CD4-positive, alpha-beta T cell treated with Interleukin-12 subunit alpha and Interleukin-12 subunit beta, for 1 hour (primary cell): ENCODE data around the gene C11orf21.

Experiments
- DNase-seq: peaks from one replicate; pipeline ENCODE4 v3.0.0-alpha.2; 2020

Gene C11orf21

DNA sequence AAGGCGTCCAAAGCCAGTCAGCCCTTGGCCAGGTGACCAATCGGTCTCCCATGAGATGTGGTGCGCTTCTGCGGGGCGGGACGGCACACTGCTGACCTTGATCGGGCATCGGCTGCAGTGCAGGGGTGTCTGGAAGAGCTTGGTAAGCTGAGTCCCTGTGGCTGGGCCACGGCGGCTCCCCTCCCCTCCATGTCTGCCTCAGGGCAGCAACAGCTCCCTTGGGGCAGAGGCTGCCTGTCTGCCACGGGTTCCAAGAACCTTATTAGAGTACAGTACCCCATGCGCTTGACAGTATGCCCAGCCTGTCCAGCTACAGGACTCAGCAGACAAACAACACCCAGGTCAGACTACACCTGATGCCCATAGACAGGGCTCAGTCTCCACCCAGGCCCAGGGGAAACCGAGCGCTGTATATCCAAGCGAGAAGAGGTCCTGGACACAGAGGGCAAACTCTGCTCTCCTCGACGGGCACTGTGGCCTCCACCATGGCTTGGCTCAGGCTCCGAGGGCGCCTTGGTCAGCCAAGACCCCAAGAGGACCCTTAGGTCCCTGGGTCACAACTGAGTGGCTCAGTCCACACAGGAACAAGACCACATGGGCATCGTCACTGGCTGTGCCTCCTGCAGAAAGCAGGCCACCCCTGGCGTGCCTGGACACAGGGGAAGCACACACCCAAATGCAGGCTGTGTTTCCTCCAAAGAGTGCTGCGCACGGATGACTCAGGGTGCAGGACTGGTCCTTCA lies 19.0 kb upstream of the C11orf21 start:
- DNase-seq: no peak

DNA sequence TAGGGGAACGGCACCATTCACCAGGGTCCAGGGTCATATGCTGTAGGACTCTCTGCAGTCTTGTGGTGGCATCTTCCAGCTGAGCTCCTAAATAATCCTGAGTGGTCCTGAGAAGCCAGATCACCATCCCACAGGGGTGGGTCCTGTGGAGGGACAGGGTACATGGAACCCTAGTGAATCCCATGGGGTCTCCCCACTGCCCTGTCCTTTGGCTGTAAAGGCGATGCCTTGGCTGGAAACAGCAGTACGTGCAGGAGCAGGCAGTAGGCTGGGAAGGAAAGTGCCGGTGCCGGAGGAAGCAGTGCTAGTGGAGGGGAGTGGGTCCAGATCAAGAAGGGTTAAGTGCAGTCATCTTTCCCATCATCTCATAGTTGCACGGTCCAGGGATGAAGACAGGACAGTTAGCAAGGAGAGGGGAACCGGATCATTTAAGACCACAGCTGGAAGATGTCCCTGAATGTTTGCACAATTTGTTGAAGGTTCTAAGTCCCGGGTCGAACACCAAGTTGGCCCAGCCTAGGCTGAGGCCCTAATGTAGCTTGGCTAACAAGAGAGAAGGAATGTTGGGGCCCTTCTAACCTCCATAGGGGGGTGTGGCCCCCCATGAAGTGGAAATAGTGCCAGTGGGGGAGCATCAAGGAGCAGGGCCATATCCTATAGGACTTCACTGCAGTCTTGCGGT lies 18.2 kb upstream of the C11orf21 start:
- DNase-seq: no peak

DNA sequence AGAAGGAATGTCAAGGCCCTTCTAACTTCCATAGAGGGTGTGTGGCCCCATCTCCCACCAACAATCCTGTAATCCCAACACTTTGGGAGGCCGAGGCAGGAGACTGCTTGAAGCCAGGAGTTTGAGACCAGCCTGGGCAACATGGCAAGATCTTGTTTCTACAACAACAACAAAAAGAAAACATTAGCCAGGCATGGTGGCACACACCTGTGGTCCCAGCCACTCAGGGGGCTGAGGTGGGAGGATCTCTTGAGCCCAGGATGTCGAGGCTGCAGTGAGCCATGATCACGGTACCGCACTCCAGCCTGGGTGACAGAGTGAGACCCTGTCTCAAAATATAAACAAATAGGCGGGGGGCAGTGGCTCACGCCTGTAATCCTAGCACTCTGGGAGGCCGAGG lies 17.0 kb upstream of the C11orf21 start:
- DNase-seq: no peak

DNA sequence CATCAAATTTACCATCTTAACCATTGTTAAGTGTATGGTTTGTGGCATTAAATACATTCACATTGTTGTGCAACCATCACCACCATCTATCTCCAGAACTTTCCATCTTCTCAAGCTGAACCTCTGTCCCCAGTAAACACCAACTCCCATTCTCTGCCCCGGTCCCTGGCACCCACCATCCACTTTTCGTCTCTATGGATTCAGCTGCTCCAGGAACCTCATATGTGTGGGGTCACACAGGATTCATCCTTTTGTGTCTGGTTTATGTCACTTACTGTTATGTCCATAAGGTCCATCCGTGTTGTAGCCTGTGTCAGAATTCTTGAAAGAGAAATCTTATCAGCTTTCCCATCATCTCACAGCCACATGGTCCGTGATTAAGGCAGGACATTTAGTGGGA lies 16.4 kb upstream of the C11orf21 start:
- DNase-seq: no peak

DNA sequence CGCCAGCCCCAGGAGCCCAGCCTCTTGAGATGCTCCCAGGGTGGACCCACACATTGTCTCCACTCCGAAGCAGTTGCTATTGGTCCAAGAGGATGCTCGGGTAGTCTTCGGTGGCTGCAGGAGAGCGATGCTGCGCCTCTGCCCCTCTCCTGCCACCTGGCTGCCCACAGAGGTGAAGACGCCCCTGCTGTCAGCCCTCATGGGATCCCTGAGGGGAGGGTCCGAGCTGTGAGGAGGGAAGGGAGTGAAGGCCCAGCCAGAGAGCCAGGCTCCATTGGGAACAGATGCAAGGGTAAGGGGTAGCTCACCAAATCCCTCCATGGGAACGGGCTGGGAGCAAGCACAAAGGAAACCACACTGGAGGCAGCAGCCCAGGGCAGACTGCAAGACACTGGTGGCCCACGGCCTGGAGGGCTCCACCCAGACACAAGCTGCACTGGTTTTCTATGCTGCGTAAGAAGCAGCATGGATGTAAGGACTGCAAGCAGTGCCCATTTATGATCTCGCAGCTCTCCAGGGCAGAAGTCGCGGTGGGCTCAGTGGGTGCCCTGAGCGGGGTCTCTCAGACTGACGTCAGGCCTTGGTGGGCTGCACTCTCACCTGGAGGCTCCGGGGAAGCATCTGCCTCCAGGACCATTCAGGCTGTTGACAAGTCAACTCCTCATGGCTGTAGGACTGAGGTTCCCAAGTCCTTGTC lies 15.8 kb upstream of the C11orf21 start:
- DNase-seq: no peak

DNA sequence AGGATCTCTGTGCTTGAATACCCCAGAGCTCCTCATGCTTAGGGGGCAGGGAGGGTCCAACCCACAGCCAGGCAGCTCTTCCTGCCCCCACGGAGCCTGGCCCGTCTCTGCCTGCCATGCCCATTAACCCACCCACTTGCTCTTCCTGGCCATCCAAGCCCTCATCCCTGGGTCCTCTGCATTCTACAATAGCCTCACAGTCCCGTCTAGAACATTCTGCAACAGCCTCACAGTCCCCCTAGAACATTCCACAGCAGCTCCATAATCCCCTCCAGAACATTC lies 15.2 kb upstream of the C11orf21 start:
- DNase-seq: no peak

DNA sequence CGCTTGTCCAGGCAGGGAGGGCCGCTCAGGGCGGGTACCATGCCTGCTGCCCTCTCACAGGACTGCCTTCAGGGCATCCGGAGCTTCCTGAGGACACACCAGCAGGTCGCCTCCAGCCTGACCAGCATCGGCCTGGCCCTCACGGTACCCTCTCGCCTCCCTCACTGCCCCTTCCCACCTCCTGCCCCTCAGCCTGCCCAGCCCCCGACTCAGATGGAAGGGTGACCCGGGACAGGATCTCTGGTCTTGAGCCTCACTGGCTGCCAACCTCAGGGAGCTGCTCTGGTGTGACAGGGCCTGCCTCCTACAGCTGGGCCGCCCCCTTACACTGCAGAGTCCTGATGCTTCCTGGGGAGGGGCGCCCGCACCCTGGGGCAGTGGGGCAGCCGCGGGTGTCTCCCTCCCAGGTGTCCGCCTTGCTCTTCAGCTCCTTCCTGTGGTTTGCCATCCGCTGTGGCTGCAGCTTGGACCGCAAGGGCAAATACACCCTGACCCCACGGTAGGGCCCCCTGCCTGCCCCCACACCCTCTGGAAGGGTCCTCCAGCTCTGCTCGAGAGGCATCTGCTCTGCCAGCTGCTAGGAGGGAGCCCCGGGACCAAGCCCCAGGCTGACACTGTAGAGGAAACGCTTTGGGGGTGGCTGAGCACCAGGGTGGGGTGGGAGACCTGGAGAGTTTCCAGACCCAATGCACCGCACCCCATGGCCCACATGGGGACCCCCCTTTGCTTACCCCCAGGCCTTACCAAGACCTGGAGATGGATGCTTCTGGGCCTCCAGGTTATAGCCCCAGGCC lies 14.6 kb upstream of the C11orf21 start:
- no peak for DNase-seq

DNA sequence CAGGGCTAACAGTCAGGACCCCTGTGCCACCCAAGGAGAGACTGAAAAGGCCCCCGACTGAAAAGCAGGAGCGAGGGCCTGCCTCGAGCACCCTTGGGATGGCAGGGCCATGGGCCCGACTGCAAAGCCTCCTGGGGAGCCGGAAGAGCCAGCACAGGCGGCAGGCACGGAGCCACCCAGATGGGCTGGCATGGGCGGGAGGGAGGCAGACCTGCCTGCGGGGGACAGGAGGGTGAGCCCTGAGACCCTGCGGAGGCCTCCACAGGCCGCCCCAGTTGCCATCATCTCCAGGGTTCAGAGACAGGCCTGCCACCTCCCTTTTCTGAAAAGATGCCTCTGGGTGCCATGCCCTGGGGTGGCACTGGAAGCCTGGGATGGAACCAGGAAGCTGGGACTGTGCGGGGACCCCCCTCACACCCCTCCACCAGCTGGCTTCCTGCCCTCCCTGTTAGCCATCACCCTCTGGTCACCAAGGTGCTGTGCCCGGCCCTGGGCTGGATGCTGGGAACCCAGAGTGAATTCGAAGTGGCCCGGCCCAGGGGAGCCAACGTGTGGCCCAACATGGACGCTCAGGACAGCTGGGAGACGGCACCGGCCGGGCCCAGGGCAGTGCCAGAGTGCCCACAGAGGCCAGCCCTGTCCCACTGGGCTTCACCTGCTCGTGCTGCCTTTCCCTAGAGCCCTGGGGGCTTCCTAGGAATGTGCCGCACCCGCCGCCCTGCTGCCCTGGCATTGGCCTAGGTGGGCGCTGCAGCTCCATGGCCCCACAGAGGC lies 13.9 kb upstream of the C11orf21 start:
- no peak for DNase-seq

DNA sequence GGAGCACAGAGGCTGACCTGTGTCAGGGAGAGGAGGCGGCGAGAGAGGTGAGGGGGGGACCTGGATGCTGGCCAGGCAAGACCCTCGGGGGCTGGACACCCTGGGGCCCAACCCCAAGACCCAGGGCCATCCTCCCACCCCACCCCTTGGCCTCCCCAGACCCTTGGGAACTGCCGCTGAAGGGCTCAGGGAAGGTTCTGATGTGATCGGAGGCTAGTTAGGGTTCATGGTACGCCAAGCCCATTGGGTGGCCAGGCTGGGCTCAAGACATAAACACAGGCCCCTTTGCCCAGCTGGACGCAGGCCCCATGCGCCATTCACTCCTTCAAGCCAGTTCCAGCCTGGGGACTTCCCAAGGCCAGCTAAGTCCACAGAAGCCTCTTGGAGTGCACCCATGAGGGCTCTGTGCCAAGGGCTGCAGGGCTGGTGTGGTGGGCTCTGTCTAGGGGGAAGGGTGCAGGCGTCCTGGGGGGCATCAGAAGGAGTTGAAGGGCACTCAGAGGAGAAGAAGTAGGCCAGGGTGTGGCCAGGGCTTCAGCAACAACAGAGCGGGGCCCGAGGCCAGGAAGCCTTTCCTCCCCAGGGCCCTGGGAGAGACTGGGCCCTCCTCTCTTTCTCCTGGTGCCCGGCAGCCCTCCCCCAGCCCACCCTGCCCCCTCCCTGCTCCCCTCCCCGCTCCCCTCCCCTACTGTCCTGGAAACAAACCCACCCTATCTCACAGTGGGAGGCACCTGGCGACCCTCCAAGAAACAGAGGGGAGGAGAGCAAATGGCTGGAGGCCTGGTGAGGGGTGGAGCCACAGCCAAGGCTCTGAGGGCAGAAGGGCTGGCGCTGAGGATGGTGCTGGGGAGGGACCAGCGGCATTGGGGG lies 13.0 kb upstream of the C11orf21 start:
- no peak for DNase-seq

DNA sequence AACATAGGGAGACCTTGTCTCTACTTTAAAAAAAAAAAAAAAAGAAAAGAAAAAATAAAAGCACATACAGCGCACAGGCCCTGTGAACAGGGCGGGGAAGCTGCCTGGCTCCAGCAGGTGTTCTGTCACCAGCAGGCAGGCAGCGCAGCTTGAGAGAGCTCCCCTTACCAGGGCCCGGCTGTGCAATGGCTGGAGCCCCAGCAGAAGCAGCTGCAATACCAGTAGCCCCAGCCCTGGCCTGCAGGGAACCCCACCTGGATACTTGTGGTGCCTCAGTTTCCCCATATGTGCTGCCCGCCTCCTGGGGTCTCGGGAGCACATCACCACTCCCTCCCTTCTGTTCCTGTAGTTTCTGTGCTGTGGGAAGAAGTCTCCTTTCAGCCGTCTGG lies 12.4 kb upstream of the C11orf21 start:
- DNase-seq: no peak

DNA sequence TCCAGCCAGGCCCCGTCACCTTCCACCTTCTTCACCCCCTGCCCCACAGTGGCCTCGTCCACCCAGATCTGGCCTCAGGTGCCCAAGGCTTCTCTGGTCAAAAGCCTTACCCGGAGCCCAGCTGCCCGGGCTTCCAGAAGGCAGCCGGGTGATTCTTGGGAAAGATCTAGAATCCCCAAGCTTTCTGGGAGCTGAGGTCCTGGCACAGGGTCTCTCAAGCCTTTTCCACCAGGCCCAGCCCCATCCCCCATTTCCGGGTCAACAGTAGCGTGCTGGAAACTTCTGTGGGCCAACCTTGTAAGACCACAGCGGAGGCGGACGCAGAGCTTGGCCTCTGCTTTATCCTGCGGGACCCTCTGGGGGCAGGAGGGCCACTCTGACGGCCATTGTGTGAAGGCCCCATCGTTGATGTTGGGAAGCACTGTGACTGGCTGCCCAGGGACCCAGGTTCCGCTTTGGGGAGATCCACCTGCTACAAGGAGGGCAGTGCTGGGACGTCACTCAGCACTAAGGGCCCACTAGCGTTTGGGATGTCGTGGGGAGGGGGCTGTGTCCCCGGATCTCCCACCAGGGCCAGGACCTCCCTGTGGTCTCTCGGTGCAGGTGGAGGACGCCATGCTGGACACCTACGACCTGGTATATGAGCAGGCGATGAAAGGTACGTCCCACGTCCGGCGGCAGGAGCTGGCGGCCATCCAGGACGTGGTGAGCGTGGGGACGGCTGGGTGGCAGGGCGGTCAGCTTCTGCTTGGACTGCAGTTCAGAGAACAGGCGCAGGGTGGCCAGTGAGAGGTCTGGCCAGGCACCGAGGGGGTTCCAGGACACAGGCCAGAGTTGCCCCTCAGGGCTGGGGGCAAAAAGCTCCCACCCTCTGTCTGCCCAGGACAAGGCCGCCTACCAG lies 11.6 kb upstream of the C11orf21 start:
- no peak for DNase-seq

DNA sequence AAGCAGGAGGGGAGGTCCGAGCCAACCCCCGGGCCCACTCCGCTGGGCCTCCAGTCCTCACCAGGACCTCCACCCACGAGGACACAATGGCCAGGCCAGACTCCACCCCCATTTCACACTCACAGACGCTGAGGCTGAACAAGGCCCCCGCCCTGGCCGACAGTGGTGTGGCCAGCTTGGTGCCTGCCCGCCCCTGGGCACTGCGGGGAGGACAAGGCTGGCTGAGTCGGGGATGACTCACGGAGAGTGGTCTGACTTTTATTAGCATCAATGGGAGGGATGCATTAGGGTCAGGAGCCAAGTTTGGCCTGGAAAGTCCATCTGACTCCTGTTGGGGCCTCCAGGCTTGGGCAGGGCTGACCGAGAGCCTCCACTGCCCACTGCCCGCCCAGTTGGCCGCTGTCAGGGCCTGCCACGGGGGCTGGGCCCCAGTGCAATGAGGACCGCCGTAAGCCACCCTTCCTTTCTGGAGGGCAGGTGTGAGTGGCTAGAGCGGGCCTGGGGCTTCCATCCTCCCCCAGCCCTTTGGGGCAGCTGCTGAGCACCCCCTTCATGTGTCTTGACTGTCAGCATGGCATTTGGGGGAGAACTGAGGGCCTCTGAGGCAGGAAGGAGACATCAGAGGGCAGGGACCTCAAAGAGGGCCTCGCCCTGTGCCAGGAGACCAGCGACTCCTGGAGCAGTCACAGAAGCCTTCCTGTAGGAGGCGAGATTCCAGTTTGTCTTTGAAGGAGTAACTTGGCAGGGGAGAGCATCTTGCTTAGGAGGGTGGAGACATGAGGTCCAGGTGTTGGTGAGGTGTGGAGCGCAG lies 10.7 kb upstream of the C11orf21 start:
- DNase-seq: no peak

DNA sequence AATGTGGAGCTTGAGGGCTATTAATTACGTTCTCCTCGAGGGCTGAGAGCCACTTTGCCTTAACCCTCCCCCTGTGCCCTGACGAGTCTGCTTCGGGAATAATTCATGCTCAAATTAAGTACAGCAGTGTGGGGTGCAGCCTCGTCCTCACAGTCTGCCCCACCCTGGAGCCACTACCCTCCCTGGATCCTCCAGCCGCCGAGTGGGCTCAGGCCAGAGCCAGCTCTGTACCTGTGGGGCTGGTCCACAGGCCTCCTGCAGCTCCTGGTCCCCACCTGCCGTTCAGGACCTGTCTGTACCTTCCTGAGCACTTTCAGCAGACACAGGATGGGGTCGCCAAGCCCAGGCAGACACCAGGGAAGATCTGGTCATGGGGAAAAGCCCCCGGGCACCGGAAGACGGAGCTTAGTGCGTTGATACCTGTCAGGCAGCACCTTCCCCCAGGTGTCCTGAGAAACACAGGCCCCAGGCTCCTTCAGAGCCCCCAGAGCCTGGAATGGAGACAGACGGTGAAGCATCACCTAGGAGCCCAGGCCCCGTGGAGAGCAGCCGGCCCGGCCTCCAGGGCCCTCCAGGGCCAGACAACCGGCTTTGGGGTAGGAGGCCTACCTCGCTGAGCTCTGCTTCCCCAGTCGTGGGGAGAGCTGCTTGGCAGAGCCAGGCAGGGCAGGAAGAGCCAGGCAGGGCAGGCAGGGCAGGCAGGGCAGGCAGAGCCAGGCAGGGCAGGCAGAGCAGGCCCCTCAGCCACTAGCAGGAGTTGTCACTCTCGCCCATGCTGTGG lies 9.8 kb upstream of the C11orf21 start:
- DNase-seq: no peak

DNA sequence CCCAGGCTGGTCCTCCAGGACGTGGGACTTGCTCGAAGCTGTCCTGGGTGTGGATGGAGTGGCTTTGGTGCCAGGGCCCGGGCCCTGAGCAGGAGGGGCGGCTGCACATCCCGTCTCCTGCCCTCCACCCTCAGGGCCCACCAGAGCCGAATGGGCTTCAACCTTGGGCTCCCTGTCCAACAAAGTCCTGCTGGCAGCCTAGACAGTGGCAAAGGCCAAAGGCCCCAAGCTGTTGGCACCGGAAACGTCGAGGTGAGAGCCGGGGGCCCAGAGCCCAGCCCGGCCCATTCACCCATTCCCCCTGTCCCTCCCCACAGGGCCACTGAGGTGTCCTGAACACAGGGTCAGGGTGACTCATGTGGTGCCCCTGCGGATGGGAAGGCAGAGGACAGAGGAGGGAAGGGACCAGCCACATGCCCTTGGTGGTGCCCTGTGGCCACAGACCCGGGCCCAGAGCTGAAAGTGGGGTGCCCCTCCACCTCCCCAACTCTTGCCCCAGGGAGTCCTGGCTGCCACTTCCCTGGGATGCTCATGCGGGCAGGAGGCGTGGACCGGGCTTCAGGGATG lies 9.2 kb upstream of the C11orf21 start:
- no peak for DNase-seq

DNA sequence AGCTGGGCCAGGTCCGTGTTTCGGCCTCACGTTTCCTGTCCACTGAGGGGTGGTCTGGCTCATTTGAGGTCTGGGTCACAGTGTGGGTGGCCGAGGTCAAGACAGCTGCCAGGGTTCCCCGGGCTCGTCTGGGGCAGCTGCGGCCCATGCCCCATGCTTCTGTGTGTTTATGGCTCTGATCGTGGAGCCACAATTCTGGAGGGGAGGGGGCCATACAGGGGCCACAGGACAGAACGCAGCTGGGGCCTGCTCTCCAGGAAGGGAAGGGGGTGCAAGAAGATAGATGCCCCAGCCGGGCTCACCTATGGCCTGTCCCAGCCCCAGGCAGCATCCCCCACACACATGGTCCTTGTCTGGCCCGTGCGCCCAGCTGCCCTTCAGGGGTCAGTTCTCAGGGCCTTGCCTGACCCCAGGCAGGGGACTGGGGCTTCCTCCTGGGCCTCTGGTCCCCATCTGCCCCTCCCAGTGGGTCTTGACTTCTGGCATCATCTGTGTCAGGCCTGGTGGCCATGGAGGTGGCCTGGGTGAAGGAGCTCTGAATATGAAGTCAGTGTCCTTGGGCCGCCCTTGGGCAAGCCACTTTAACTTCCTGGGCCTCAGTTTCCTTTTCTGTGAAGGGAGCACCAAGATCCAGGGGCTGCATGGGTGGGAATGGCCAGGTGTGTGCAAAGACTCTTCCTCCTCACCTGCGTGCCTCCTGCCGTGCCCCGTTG lies 8.5 kb upstream of the C11orf21 start:
- no peak for DNase-seq

DNA sequence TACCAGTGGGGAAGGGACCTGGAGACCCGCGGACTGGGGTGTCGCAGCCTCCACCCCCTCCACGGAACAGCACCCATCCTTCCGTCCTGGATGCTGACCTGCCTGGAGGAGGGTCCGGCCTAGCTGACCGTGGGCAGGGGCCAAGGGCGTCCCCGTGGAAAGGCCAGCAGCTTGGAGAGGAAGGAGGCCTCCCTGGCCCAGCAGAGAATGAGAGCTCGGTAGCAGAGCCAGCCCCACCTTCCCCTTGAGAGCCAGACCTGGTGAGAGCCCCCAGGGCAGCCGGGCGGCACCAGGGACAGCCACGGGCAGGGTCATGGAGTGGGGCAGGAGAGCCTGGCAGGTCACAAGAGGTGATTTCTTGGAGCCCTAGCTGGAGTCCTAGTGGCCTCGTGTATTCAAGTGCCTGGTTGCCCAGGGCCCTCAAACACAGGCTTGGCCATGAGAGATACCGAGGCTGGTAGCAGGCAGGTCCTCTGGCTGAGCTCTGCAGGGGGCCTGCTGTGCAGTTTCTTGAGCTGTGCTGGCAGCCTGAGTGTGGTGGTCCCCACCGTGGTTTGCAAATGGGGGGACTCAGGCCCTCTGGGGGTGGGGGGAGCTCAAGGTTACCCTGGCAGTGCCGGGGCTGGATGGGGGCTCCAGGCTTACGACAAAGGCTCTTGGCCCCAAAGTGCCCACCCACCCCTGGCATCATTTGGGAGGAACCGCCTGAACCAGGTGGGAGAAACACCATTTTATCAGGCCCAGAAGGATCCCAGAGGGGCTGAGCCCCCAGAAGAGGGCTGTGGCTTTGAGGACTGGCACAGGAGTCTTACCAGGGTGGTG lies 7.7 kb upstream of the C11orf21 start:
- DNase-seq: no peak

DNA sequence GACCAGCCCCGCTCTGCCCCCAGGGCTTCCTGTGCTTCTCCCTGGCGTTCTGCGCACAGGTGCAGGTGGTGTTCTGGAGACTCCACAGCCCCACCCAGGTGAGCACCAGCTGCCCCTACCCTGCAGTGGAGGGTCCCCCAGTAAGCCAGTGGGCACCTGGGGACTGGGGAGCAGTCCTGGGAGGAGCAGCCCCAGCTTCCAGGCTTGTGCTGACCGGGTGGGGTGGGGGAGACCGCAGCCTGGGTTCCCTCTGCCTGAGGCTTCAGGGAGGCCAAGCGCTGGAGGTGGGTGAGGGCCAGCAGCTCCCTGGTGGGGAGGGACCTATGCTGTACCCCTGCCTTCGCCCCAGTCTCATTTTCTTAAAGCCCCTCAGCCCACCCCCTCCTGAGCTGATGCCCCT lies 7.0 kb upstream of the C11orf21 start:
- no peak for DNase-seq
